Activated CD4-positive, alpha-beta memory T cell treated with anti-CD3 and anti-CD28 coated beads for 36 hours (primary cell): ENCODE data around the gene PIGR. TPM values are rescaled to one million over a fixed set of nuclear protein-coding genes. Genes with fewer than 3 reads are reported as not detected.
A peak's percentile ranks its signal among the peaks of the same experiment; 100 is the strongest.
"Not testable (repeated sequence)": the region's sequence is repeated elsewhere in the genome, so short reads cannot be mapped to it uniquely, and the experiment has no call there.

Experiments used
- CTCF ChIA-PET: fragments of 350-600 bp; sonication (Branson Sonifier 250); formaldehyde crosslinking; loops from one replicate; lab custom pipeline; 2021; ENCODE audit warnings: antibody characterized with exemption, inconsistent platforms; lab: Charles Lee
- POLR2A ChIA-PET: fragments of 350-600 bp; sonication (Branson Sonifier 250); formaldehyde crosslinking; loops from one replicate; lab custom pipeline; 2021; ENCODE audit warnings: antibody characterized with exemption; lab: Charles Lee
- DNase-seq: peaks from one replicate; pipeline ENCODE4 v3.0.0-alpha.2; 2020
- H3K27ac Mint-ChIP-seq: one replicate; pipeline ENCODE4 v1.8.0; 2021; ENCODE audit warnings: mixed read lengths
- H3K27me3 Mint-ChIP-seq: one replicate; pipeline ENCODE4 v1.8.0; 2021; ENCODE audit warnings: mixed read lengths
- H3K36me3 Mint-ChIP-seq: one replicate; pipeline ENCODE4 v1.8.0; 2021; ENCODE audit warnings: mixed read lengths
- H3K4me1 Mint-ChIP-seq: one replicate; pipeline ENCODE4 v1.8.0; 2021; ENCODE audit warnings: low read depth, mixed read lengths
- H3K4me3 Mint-ChIP-seq: one replicate; pipeline ENCODE4 v1.8.0; 2021; ENCODE audit warnings: mild to moderate bottlenecking, mixed read lengths
- H3K9me3 Mint-ChIP-seq: one replicate; pipeline ENCODE4 v1.8.0; 2021; ENCODE audit warnings: mixed read lengths
- intact Hi-C: fragments of 100-400 bp; cut with micrococcal nuclease; formaldehyde crosslinking; loops from one replicate; pipeline ENCODE4 v1.15.1; 2023
- total RNA-seq, 2 experiments: library from RNA; stranded (reverse); gene quantifications; one replicate each; pipeline ENCODE4 v1.2.3, GENCODE V29; 2021

PIGR gene
- total RNA-seq, 2 experiments from 2014 or later: 0.10 TPM

DNA sequence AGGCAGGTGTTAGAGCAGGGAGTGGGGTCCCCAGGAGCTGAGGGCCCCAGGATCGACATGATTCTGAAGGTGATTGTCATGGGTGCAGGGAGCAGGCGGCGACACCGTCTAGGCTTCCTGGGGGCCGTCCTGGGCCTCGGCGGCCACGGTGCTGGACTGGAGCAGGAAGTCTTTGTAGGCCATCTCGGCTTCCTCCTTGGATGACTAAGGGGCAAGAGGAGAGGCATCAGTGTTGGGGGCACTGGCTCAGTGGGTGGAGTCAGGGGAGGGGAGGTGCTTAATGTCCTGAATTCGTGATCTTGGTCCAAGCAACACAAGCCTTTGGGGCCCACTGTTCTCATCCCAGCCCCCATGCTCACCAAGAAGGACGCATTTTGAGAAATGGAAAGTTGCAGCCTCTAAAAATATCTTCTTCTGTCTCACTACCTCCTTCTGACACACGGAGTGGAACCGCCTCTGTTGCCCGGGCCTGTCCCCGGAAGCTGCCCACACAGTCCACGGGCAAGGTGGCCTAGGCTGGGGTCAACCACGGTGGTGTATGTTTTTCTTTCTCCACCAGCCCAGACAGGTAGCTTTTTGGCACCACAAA is 16.0 kb downstream of the PIGR start:
- Mint-ChIP-seq H3K27ac (peak overlapping the region; percentile 93), H3K36me3 (no peaks in the 10 kb centered on the region), H3K4me1 (peaks cover 44% of the 10 kb centered on the region), H3K4me3 (peak overlapping the region; percentile 59), H3K27me3 (no peaks in the 10 kb centered on the region), H3K9me3 (no peaks in the 10 kb centered on the region)
- CTCF ChIA-PET: interaction anchor here (0.6 to 8.7 kb wide), 9 partner anchors 13 to 493 kb away, joined by 3 to 201 read pairs (median 8); partner anchors contain the start of genes FCMR and IL20
- POLR2A ChIA-PET: interaction anchor here (1.5 kb wide), 1 partner anchor 9 kb away, joined by 6 read pairs; the partner anchor contains the start of gene FCMR
- intact Hi-C loops: loop anchor here (5.0 kb wide), 1 partner anchor 147 kb away; no protein-coding TSS in a partner anchor
- peak; percentile 78 for DNase-seq

DNA sequence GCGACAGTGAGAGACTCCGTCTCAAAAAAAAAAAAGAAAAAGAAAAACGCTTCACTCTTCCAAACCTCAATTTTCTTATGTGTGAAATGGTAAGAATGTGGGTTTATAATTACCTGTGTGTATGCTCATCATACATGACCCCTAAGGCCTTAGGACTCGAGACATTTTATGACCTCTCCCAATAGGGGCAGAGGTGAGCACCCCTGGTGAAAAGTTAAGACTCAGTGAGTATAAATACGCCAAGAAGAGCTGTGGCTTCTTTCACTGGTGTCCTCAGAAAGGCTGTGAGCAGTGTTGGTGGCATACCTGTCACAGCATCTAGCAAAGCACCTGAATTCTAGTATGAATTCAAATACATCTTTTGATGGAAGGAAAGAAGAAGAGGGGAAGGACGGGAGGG is 16.7 kb downstream of the PIGR start:
- H3K4me1 Mint-ChIP-seq: peaks cover 44% of the 10 kb centered on the region
- DNase-seq: peak; percentile 9
- H3K36me3 Mint-ChIP-seq: no peaks in the 10 kb centered on the region
- intact Hi-C loops: loop anchor here (10.0 kb wide), 2 partner anchors 455 to 895 kb away; partner anchors contain the start of gene IKBKE
- CTCF ChIA-PET: interaction anchor here (0.6 to 8.7 kb wide), 3 partner anchors 12 to 493 kb away, joined by 3 to 201 read pairs (median 3); partner anchors contain the start of gene FCMR
- POLR2A ChIA-PET: no interaction called here
- H3K9me3 Mint-ChIP-seq: no peaks in the 10 kb centered on the region
- H3K27ac Mint-ChIP-seq: peak overlapping the region; percentile 93
- H3K4me3 Mint-ChIP-seq: no peak overlapping the region
- no peaks in the 10 kb centered on the region for H3K27me3 Mint-ChIP-seq

DNA sequence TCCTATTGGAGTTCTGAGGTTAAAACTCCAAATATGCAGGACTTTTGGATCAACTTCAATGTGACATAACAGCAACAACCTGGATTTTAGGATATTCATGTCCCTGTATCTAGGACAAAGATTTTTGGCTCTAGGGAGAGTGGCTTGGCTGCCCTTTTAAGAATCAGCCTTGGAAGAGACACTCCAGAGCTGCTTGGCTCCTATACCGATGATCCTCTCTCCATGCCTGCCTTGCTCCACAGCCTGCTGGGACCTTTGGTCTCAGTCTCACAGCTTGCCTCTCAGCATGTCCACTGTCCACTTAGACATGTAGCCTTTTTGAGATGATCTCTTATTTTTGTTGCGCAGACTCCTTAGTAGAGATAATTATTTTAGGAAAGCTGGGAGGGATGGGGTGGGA is 20.0 kb downstream of the PIGR start:
- H3K4me3 Mint-ChIP-seq: no peak overlapping the region
- ChIA-PET POLR2A (no interaction called here), CTCF (interaction anchor here (0.6 to 4.8 kb wide), 9 partner anchors 10 to 201 kb away, joined by 3 to 41 read pairs (median 4); no protein-coding TSS in a partner anchor)
- no peaks in the 10 kb centered on the region for H3K36me3 Mint-ChIP-seq
- peaks cover 36% of the 10 kb centered on the region for H3K4me1 Mint-ChIP-seq
- H3K27me3 Mint-ChIP-seq: no peaks in the 10 kb centered on the region
- DNase-seq: no peak
- intact Hi-C loops: loop anchor here (10.0 kb wide), 2 partner anchors 451 to 899 kb away; partner anchors contain the start of gene IKBKE
- peak overlapping the region; percentile 43 for H3K27ac Mint-ChIP-seq
- no peaks in the 10 kb centered on the region for H3K9me3 Mint-ChIP-seq

DNA sequence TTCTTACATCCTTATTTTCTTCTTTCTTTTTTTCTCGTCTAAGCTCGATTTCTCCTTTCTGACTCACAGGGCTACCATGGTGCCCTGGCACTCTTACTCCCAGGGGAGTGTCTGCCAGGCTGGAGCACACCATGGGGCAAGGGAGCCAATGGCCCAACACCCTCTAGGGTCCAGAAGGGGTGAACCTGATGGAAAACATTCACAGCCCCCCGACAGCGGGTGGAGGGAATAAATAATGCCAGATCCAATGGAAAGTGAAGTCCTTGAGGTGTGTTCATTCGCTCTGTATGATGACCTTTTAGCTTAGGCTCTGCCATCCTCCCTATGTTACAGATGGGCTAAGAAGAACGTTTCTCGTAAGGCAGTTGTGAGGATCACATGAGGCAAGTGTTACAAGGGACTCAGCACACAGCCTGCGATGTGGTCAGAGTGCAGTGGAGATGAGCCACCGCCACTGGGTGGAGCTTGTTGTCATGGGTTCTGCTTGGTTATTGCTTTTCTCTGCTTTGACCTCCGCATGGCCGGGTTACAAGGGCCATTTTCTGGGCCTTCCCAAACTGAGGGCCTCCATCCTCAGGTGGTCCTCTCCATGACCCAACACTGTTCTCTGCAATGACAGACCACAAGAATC is 21.0 kb downstream of the PIGR start:
- intact Hi-C loops: loop anchor here (10.0 kb wide), 2 partner anchors 450 to 900 kb away; partner anchors contain the start of gene IKBKE
- no peaks in the 10 kb centered on the region for H3K9me3 Mint-ChIP-seq
- peaks cover 8% of the 10 kb centered on the region for H3K36me3 Mint-ChIP-seq
- no peak overlapping the region for H3K27ac Mint-ChIP-seq
- POLR2A ChIA-PET: interaction anchor here (0.6 to 1.1 kb wide), 4 partner anchors 9 to 177 kb away, joined by 3 to 4 read pairs (median 4); no protein-coding TSS in a partner anchor
- peaks cover 33% of the 10 kb centered on the region for H3K4me1 Mint-ChIP-seq
- DNase-seq: peak; percentile 82
- H3K4me3 Mint-ChIP-seq: no peak overlapping the region
- CTCF ChIA-PET: interaction anchor here (0.7 to 4.8 kb wide), 12 partner anchors 8 to 199 kb away, joined by 3 to 41 read pairs (median 5); no protein-coding TSS in a partner anchor
- H3K27me3 Mint-ChIP-seq: no peaks in the 10 kb centered on the region

DNA sequence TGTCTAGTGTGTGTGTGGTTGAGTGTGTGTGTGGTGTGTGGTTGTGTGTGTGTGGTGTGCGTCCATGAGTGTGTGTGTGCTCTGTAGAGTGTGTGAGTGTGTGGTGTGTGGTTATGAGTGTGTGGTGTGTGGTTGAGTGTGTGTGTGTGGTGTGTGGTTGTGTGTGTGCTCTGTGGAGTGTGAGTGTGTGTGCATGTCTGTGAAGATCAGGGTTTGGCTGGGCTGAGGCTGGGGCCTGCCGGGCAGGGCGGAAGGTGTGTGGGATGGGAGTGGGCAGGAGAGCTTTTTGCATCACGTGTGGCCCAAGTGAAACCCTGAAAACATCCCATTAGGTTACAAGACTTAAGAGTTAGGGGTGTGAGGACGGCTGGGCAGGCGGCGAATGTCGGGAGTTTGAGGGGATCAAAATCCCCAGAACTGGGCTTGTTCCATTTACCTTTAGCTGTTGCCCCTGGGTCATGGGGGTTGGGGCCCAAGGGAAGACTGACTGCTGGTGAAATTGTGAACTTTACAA is 21.6 kb downstream of the PIGR start:
- peaks cover 30% of the 10 kb centered on the region for H3K4me1 Mint-ChIP-seq
- no peaks in the 10 kb centered on the region for H3K9me3 Mint-ChIP-seq
- peaks cover 11% of the 10 kb centered on the region for H3K36me3 Mint-ChIP-seq
- DNase-seq: peak; percentile 64
- CTCF ChIA-PET: interaction anchor here (0.7 to 4.8 kb wide), 11 partner anchors 9 to 198 kb away, joined by 3 to 41 read pairs (median 6); no protein-coding TSS in a partner anchor
- no peaks in the 10 kb centered on the region for H3K27me3 Mint-ChIP-seq
- POLR2A ChIA-PET: interaction anchor here (1.0 to 1.1 kb wide), 3 partner anchors 8 to 176 kb away, joined by 3 to 4 read pairs (median 4); no protein-coding TSS in a partner anchor
- H3K4me3 Mint-ChIP-seq: no peak overlapping the region
- intact Hi-C loops: loop anchor here (5.0 to 10.0 kb wide), 3 partner anchors 128 to 900 kb away; partner anchors contain the start of genes IKBKE, PFKFB2 and YOD1
- no peak overlapping the region for H3K27ac Mint-ChIP-seq

DNA sequence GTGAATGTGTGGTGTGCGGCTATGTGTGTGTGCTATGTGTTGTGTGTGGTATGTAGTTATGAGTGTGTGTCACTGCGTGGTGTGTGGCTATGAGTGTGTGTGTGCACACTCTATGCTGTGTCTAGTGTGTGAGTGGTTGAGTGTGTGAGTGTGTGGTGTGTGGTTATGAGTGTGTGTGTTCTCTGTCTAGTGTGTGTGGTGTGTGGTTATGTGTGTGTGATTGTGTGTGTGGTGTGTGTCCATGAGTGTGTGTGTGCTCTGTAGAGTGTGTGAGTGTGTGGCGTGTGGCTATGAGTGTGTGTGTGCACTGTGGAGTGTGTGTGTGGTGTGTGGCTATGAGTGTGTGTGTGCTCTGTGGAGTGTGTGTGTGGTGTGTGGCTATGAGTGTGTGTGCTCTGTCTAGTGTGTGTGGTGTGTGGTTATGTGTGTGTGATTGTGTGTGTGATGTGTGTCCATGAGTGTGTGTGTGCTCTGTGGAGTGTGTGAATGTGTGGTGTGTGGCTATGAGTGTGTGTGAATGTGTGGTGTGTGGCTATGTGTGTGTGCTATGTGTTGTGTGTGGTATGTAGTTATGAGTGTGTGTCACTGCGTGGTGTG is 22.2 kb downstream of the PIGR start:
- H3K4me1 Mint-ChIP-seq: peaks cover 28% of the 10 kb centered on the region
- POLR2A ChIA-PET, H3K4me3 Mint-ChIP-seq, DNase-seq, H3K27me3 Mint-ChIP-seq, H3K9me3 Mint-ChIP-seq, H3K27ac Mint-ChIP-seq: not testable (repeated sequence)
- intact Hi-C loops: loop anchor here (2.0 to 10.0 kb wide), 4 partner anchors 128 to 901 kb away; partner anchors contain the start of genes IKBKE, PFKFB2 and YOD1
- CTCF ChIA-PET: interaction anchor here (1.3 to 6.0 kb wide), 6 partner anchors 10 to 198 kb away, joined by 6 to 71 read pairs (median 30); no protein-coding TSS in a partner anchor
- H3K36me3 Mint-ChIP-seq: peaks cover 12% of the 10 kb centered on the region

DNA sequence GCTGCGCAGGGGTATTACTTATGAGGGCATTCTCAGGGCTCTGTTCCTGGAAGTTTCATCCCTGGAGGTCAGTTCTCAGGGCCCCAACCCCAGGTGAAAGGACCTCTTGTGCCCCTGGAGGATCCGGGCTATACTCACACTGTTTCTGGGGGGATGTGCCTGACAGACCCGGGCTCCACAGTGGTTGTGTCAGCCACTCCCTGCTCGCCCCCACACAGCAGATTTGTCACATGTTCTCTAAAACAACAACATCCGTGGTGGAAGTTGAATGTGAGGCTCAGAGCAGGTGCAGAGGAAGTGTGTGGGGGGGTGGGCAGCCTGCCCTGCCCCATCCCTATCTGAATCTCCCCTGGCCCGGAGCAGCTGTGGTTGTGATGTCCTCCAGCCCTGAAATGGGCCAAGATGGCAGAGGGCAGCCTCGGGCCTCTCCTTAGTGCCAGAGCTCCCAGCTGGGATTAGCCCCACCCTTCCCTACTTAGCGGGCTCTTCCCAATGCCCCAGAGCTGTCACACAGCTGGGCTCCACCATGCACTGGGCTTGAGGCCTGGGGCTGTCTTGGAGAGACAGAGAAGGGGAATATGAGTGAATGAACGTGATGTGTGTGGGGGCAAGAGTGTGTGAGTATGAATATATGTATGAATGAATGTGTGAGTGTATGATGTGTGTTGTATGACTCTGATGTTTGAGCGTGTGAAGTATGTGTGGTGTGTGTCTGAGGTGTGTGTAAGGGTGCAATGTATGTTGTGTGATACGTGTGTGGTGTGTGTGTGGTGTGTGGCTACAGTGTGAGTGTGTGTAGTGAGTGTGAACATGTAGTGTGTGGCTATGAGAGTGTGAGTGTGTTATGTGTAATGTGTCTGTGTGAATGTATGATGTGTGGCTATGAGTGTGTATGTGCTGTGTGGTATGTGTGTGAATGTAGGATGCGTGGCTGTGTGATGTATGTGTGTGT is 23.0 kb downstream of the PIGR start:
- POLR2A ChIA-PET: interaction anchor here (2.3 kb wide), 1 partner anchor 17 kb away, joined by 8 read pairs; no protein-coding TSS in a partner anchor
- Mint-ChIP-seq H3K27me3 (no peaks in the 10 kb centered on the region), H3K4me1 (peaks cover 33% of the 10 kb centered on the region), H3K4me3 (no peak overlapping the region), H3K36me3 (peaks cover 13% of the 10 kb centered on the region), H3K9me3 (no peaks in the 10 kb centered on the region), H3K27ac (no peak overlapping the region)
- CTCF ChIA-PET: interaction anchor here (0.6 to 12.9 kb wide), 9 partner anchors 10 to 189 kb away, joined by 3 to 201 read pairs (median 22); partner anchors contain the start of gene IL20
- DNase-seq: peak; percentile 85
- intact Hi-C loops: loop anchor here (2.0 to 10.0 kb wide), 4 partner anchors 129 to 902 kb away; partner anchors contain the start of genes IKBKE, PFKFB2 and YOD1

DNA sequence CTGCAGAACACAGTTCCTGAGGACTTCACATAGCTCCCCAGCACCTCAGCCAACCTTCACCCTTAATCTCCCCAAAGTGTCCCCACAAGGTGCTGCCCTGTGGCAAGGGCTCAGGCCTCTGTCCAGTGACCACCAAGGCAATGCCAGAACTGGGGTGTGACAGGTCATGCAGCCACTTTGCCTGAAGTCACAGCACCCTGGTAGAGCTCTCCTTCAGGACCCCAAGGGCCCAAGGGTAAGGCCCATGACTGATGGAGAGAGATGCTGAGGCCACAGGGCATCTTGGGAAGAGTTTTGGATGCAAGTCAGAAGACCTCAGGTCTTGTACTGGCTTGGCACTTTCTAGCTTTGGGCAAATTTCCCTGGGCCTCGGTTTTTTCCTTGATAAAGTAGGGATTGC is 23.7 kb downstream of the PIGR start:
- Mint-ChIP-seq H3K36me3 (peaks cover 17% of the 10 kb centered on the region), H3K9me3 (no peaks in the 10 kb centered on the region), H3K4me1 (peaks cover 33% of the 10 kb centered on the region), H3K27ac (no peak overlapping the region), H3K4me3 (no peak overlapping the region), H3K27me3 (no peaks in the 10 kb centered on the region)
- DNase-seq: no peak
- intact Hi-C loops: loop anchor here (1.0 to 10.0 kb wide), 5 partner anchors 17 to 902 kb away; partner anchors contain the start of genes IKBKE, PFKFB2 and YOD1
- ChIA-PET POLR2A (interaction anchor here (1.1 to 2.3 kb wide), 3 partner anchors 13 to 287 kb away, joined by 3 to 8 read pairs (median 5); partner anchors contain the start of gene DYRK3), CTCF (interaction anchor here (0.6 to 12.9 kb wide), 15 partner anchors 10 to 577 kb away, joined by 3 to 201 read pairs (median 13); partner anchors contain the start of gene IL20)

DNA sequence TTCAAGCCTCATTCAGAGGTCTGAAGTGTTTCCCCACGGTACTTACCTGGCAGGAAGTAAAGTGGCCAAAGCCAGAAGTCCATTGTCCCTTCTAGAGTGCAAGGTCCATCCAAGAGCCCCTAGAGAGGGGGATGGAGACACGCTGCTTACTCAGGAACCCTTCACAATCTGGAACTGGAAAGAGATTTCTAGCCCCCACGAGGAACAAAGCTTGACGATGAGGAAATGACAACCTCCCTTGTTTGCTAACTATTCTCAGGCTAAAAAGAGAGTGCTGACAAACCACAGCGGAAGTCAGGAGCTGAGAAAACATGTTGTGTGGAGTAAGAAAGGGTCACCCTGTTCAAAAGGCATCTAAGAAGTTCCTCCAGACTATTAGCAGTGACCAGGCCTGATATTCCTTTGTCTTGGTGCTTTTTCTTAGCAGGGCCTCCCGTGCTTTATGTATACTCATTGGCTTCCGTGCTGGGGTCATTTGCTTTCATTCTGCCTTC is 24.4 kb downstream of the PIGR start, which contains the start of gene FCMR:
Gene FCMR (minus strand): TSS at position 170 of the 494 bp plus-strand sequence. CDS start 87 bp downstream, at position 83.
- intact Hi-C loops: loop anchor here (1.0 to 10.0 kb wide), 5 partner anchors 17 to 903 kb away; partner anchors contain the start of genes IKBKE, PFKFB2 and YOD1
- CTCF ChIA-PET: interaction anchor here (0.6 to 12.9 kb wide), 16 partner anchors 9 to 578 kb away, joined by 3 to 201 read pairs (median 10); partner anchors contain the start of gene IL20
- DNase-seq: peak; percentile 63
- POLR2A ChIA-PET: interaction anchor here (1.0 to 2.3 kb wide), 5 partner anchors 9 to 441 kb away, joined by 3 to 8 read pairs (median 5); partner anchors contain the start of gene DYRK3
- H3K4me1 Mint-ChIP-seq: peaks cover 35% of the 10 kb centered on the region
- H3K9me3 Mint-ChIP-seq: no peaks in the 10 kb centered on the region
- peaks cover 17% of the 10 kb centered on the region for H3K36me3 Mint-ChIP-seq
- H3K27me3 Mint-ChIP-seq: no peaks in the 10 kb centered on the region
- H3K27ac Mint-ChIP-seq: no peak within 1 kb of the TSS
- no peak within 1 kb of the TSS for H3K4me3 Mint-ChIP-seq
